ENCODE measurements around the gene WFDC1. TPM values are rescaled to one million over a fixed set of nuclear protein-coding genes. Genes with fewer than 3 reads are reported as not detected.

The WFDC1 gene
- total RNA-seq, 2 experiments from 2014 or later, result not detected

- no peaks in the 10 kb centered on the region for H3K9me2 ChIP-seq (ENCODE audit: insufficient read depth, low read length)
- H3K9me3 ChIP-seq (ENCODE audit: low read length), result no peaks in the 10 kb centered on the region
- no peaks in the 10 kb centered on the region for H3K79me2 ChIP-seq (ENCODE audit: insufficient read depth, low read depth, low read length)
- H3K4me2 ChIP-seq (ENCODE audit: low read length), result no peak overlapping the region
- intact Hi-C loops (cut with micrococcal nuclease; ENCODE audit: unreplicated experiment), result no loop called here
- DNase-seq (ENCODE audit: low spot score), result no peak
- BruUV-seq (replicated peaks), result no TSS peak
- ChIA-PET CTCF (ENCODE audit: unreplicated experiment) (no interaction called here), POLR2A (interaction anchor here (0.6 kb wide), 1 partner anchor 477 kb away, joined by 4 read pairs; no protein-coding TSS in a partner anchor)
- H3K27ac ChIP-seq (ENCODE audit: low read depth, low read length, poor library complexity, severe bottlenecking), result no peak overlapping the region
- H3K36me3 ChIP-seq (ENCODE audit: insufficient read depth, low read length), result no peaks in the 10 kb centered on the region
- H3K4me1 ChIP-seq (ENCODE audit: insufficient read depth, low read length, poor library complexity, severe bottlenecking), result no peaks in the 10 kb centered on the region
- H4K20me1 ChIP-seq (ENCODE audit: insufficient read depth, low read length), result no peaks in the 10 kb centered on the region
- H2AFZ ChIP-seq (ENCODE audit: low read length), result no peak overlapping the region
- TF ChIP-seq EZH2phosphoT487 (IDR thresholded peaks at IDR 0.05; ENCODE audit: borderline replicate concordance, low read depth, low read length), result no peak
- no peak for TF ChIP-seq CTCF (conservative IDR thresholded peaks at IDR 0.05; ENCODE audit: low read length)
- no peak overlapping the region for H3K4me3 ChIP-seq (ENCODE audit: low read depth, low read length, poor library complexity, severe bottlenecking)
These were observed 24.6 kb upstream of the WFDC1 start for GRCh38 chr16:84270071-84270470.

DNA sequence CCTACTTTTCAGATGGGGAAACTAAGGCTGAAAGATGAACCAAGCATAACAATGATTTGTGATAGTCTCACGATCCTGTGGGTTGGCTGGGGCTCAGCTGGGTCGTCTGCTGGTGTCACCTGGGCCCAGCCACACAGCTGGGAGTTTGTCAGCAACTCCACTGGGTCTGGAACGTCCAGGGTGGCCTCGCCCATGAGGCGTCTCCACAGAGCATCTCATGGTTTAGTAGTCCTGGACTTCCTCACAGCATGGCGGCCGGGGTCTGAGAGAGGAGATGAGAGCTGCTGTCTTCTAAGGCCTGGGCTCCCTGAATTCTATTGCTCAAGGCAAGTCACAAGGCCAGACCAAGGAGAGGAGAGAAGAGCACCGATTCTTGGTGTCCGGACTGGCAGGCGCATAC is 24.1 kb upstream of the WFDC1 start:
- no peak for DNase-seq (ENCODE audit: low spot score)
- Histone ChIP-seq H3K4me3 (ENCODE audit: low read depth, low read length, poor library complexity, severe bottlenecking) (no peak overlapping the region), H3K79me2 (ENCODE audit: insufficient read depth, low read depth, low read length) (no peaks in the 10 kb centered on the region), H4K20me1 (ENCODE audit: insufficient read depth, low read length) (no peaks in the 10 kb centered on the region), H3K36me3 (ENCODE audit: insufficient read depth, low read length) (no peaks in the 10 kb centered on the region), H3K9me3 (ENCODE audit: low read length) (no peaks in the 10 kb centered on the region), H3K4me1 (ENCODE audit: insufficient read depth, low read length, poor library complexity, severe bottlenecking) (no peaks in the 10 kb centered on the region), H3K27ac (ENCODE audit: low read depth, low read length, poor library complexity, severe bottlenecking) (no peak overlapping the region), H3K9me2 (ENCODE audit: insufficient read depth, low read length) (no peaks in the 10 kb centered on the region), H3K4me2 (ENCODE audit: low read length) (no peak overlapping the region), H2AFZ (ENCODE audit: low read length) (no peak overlapping the region)
- intact Hi-C loops (cut with micrococcal nuclease; ENCODE audit: unreplicated experiment), result no loop called here
- ChIA-PET CTCF (ENCODE audit: unreplicated experiment) (interaction anchor here (0.5 kb wide), 1 partner anchor 1008 kb away, joined by 3 read pairs; no protein-coding TSS in a partner anchor), POLR2A (no interaction called here)
- no TSS peak for BruUV-seq (replicated peaks)
- TF ChIP-seq EZH2phosphoT487 (IDR thresholded peaks at IDR 0.05; ENCODE audit: borderline replicate concordance, low read depth, low read length) (no peak), CTCF (conservative IDR thresholded peaks at IDR 0.05; ENCODE audit: low read length) (no peak)

- Histone ChIP-seq H3K27ac (ENCODE audit: low read depth, low read length, poor library complexity, severe bottlenecking) (no peak overlapping the region), H3K9me2 (ENCODE audit: insufficient read depth, low read length) (no peaks in the 10 kb centered on the region), H3K4me1 (ENCODE audit: insufficient read depth, low read length, poor library complexity, severe bottlenecking) (no peaks in the 10 kb centered on the region), H3K79me2 (ENCODE audit: insufficient read depth, low read depth, low read length) (no peaks in the 10 kb centered on the region), H3K36me3 (ENCODE audit: insufficient read depth, low read length) (no peaks in the 10 kb centered on the region), H4K20me1 (ENCODE audit: insufficient read depth, low read length) (no peaks in the 10 kb centered on the region), H3K9me3 (ENCODE audit: low read length) (no peaks in the 10 kb centered on the region), H2AFZ (ENCODE audit: low read length) (no peak overlapping the region), H3K4me2 (ENCODE audit: low read length) (no peak overlapping the region), H3K4me3 (ENCODE audit: low read depth, low read length, poor library complexity, severe bottlenecking) (no peak overlapping the region)
- ChIA-PET CTCF (ENCODE audit: unreplicated experiment) (interaction anchor here (0.5 kb wide), 1 partner anchor 1008 kb away, joined by 3 read pairs; no protein-coding TSS in a partner anchor), POLR2A (no interaction called here)
- no TSS peak for BruUV-seq (replicated peaks)
- TF ChIP-seq EZH2phosphoT487 (IDR thresholded peaks at IDR 0.05; ENCODE audit: borderline replicate concordance, low read depth, low read length) (no peak), CTCF (conservative IDR thresholded peaks at IDR 0.05; ENCODE audit: low read length) (no peak)
- DNase-seq (ENCODE audit: low spot score), result no peak
- intact Hi-C loops (cut with micrococcal nuclease; ENCODE audit: unreplicated experiment), result no loop called here
These were observed 23.6 kb upstream of the WFDC1 start for GRCh38 chr16:84271037-84271436.

All from OCI-LY7 (cell line).